ENCODE results near the gene DPF3. TPM values are rescaled to one million over a fixed set of nuclear protein-coding genes. Genes with fewer than 3 reads are reported as not detected.

The DPF3 gene
- total and polyA plus RNA-seq, 9 of the 15 experiments (the other 6 are each of a cell fraction or from before 2014, with no cell fraction given) = 0.21 to 4.9 (median 1.2) TPM

DNA sequence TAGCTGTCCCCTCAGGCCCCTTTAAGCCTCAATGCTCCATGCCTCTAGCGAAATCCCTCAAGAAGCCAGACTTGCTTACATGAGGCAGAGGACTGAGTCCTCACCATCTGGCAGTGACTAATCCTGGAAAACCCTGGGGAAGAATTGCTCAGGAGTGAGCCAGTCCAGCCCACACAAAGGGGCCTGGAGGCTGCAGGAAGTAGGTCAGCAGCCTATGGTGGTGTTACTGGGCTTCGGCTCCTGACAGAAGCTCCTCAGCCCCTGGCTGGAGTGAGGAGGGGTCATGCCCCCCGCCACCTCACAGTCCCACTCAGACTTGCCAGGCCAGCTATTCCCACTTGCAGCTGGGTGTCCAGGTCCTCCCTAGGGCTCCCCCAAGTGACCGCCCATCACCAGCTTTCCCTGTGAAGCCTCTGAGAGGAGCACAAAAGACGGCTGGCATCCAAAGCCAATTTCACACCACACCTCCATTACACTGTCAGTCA is 250.5 kb downstream of the DPF3 start (continued):
- TF ChIP-seq, protein P1, sequence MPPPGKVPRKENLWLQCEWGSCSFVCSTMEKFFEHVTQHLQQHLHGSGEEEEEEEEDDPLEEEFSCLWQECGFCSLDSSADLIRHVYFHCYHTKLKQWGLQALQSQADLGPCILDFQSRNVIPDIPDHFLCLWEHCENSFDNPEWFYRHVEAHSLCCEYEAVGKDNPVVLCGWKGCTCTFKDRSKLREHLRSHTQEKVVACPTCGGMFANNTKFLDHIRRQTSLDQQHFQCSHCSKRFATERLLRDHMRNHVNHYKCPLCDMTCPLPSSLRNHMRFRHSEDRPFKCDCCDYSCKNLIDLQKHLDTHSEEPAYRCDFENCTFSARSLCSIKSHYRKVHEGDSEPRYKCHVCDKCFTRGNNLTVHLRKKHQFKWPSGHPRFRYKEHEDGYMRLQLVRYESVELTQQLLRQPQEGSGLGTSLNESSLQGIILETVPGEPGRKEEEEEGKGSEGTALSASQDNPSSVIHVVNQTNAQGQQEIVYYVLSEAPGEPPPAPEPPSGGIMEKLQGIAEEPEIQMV (tag; conservative IDR thresholded peaks at IDR 0.05; ENCODE audit: low read depth) = no peak
- TF ChIP-seq NFE2L1 (tag; IDR thresholded peaks at IDR 0.05; ENCODE audit: borderline replicate concordance, low read depth) (no peak), ZBTB7A (IDR thresholded peaks at IDR 0.05; ENCODE audit: borderline replicate concordance, control insufficient read depth, low read depth, low read length) (no peak), ZC3H8 (IDR thresholded peaks at IDR 0.05) (no peak)

- 5% methylated on average over 7 of the region's 8 CpGs for WGBS (ENCODE audit: insufficient coverage, low coverage, missing lambda C conversion rate)
- H3K9me3 ChIP-seq (replicated peaks; ENCODE audit: control insufficient read depth, insufficient read depth, low read depth, low read length) = no peaks in the 10 kb centered on the region
- ChIA-PET CTCF (ENCODE audit: low intra/inter-chr PET ratio) (no interaction called here), POLR2A (no interaction called here)
- no peaks in the 10 kb centered on the region for H4K20me1 ChIP-seq (replicated peaks; ENCODE audit: control insufficient read depth, insufficient read depth, low read length)
- no peak overlapping the region for H3K9ac ChIP-seq (ENCODE audit: insufficient read depth in 1 of 2, low read depth in 2 of 2, low read length in 2 of 2)
- H3K4me2 ChIP-seq (ENCODE audit: insufficient read depth, low read length) = no peak overlapping the region
- BruUV-seq (replicated peaks) = no TSS peak
- no peaks in the 10 kb centered on the region for H3K4me1 ChIP-seq (replicated peaks in 1 of 2; ENCODE audit: control insufficient read depth in 2 of 2, insufficient read depth in 2 of 2, low read length in 2 of 2)
- ATAC-seq (no peak), FAIRE-seq (no peak), DNase-seq (ENCODE audit: extremely low read depth in 1 of 4, low spot score in 3 of 4) (no peak)
- in situ Hi-C loops (cut with MboI) (no loop called here), intact Hi-C loops (cut with micrococcal nuclease) (no loop called here)
- no peak overlapping the region for H3K27ac ChIP-seq (ENCODE audit: extremely low read depth, low read depth, low read length)
- H3K9me1 ChIP-seq (ENCODE audit: control insufficient read depth, insufficient read depth, low read length) = no peaks in the 10 kb centered on the region
- no peaks in the 10 kb centered on the region; a peak in 1 of 5 replicates for H3K27me3 ChIP-seq (ENCODE audit: control insufficient read depth in 2 of 2, insufficient read depth in 2 of 2, low read length in 2 of 2)
- H3K4me3 ChIP-seq = no peak overlapping the region
- H3K36me3 ChIP-seq (ENCODE audit: control insufficient read depth, insufficient read depth, low read length) = no peaks in the 10 kb centered on the region
- H2AFZ ChIP-seq (ENCODE audit: low read depth, low read length) = no peak overlapping the region
- H3K79me2 ChIP-seq (ENCODE audit: control insufficient read depth, insufficient read depth, low read length) = no peaks in the 10 kb centered on the region
- TF ChIP-seq BRCA1 (IDR thresholded peaks at IDR 0.05) (no peak), BRCA1 (CRISPR knock-in tag; IDR thresholded peaks at IDR 0.05) (no peak), ZNF668 (CRISPR knock-in tag; IDR thresholded peaks at IDR 0.05) (no peak), FOXJ2 (tag; IDR thresholded peaks at IDR 0.05) (no peak), NKRF (IDR thresholded peaks at IDR 0.05; ENCODE audit: borderline replicate concordance) (no peak), EP400 (IDR thresholded peaks at IDR 0.05) (no peak), CBX2 (IDR thresholded peaks at IDR 0.05; ENCODE audit: insufficient read depth, low read length, poor library complexity, severe bottlenecking) (no peak), SREBF2 (CRISPR knock-in tag; IDR thresholded peaks at IDR 0.05) (no peak), ZNF507 (tag; conservative IDR thresholded peaks at IDR 0.05) (no peak)
- TF ChIP-seq, protein P2, sequence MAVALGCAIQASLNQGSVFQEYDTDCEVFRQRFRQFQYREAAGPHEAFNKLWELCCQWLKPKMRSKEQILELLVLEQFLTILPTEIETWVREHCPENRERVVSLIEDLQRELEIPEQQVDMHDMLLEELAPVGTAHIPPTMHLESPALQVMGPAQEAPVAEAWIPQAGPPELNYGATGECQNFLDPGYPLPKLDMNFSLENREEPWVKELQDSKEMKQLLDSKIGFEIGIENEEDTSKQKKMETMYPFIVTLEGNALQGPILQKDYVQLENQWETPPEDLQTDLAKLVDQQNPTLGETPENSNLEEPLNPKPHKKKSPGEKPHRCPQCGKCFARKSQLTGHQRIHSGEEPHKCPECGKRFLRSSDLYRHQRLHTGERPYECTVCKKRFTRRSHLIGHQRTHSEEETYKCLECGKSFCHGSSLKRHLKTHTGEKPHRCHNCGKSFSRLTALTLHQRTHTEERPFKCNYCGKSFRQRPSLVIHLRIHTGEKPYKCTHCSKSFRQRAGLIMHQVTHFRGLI (CRISPR knock-in tag; IDR thresholded peaks at IDR 0.05) = no peak
Observed at GRCh38 chr14:72640911-72641485, 252.9 kb downstream of the DPF3 start.

Data from K562 (cell line).